HG02938 (cell line): ENCODE data around the gene PSMB5.

Experiments
- ATAC-seq: cut with Tn5 transposase; IDR thresholded peaks from one replicate; pipeline ENCODE4 v1.9.1; 2021; ENCODE audit warnings: mild to moderate bottlenecking, moderate library complexity; ENCODE audit not compliant: unreplicated experiment

Gene PSMB5

GRCh38 chr14:23060536-23061260 lies 26.0 kb upstream of the PSMB5 start:
- no peak for ATAC-seq

- ATAC-seq = no peak
Observed at GRCh38 chr14:23058654-23059504, 24.2 kb upstream of the PSMB5 start.

GRCh38 chr14:23057757-23058653 lies 23.3 kb upstream of the PSMB5 start:
- ATAC-seq = peak; percentile 63

GRCh38 chr14:23056956-23057756 lies 22.5 kb upstream of the PSMB5 start, which contains the start of gene CDH24:
TSS of gene CDH24 (minus strand) at chr14:23057520. CDS start at chr14:23055733, 1,787 bp downstream.
- ATAC-seq = peak; percentile 38

DNA sequence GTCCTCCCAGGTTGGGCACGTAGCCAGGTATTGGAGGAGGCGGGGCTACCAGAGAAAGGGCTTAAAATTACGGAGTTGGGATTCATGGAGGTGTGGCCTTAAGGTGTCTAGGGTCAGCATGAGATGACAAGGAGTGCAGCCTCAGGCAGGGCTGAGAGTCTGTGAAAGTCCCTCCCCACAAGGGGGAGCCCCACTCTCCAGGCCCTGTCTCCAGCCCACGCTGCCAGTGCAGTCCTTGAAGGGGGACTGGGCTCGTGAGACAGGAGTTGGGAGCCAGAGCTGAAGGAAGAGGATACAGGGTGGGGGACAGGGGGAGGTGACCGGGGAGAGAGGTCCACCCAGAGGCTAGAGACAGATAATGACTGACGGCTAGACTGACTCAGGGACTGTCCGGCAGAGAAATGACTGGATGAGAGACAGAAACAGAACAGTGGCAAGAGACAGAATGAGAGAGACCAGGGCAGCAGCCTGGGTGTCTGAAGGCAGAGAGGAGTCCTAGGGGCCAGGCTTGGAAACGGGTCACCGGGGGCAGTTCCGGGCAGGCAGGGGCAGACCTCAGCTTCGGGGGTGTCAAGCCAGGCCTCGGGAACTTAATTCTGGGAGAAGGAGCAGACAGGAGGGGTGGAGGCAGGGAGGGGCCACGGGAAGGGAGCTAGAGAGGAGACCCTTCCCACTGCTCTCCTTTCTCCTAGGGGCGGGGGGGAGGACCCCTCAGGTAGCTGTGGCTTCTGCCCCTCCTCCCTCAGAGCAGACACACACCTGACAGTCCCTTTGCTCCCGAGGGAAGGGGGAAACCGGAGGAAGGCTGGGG lies 21.6 kb upstream of the PSMB5 start:
- ATAC-seq = peak; percentile 53

DNA sequence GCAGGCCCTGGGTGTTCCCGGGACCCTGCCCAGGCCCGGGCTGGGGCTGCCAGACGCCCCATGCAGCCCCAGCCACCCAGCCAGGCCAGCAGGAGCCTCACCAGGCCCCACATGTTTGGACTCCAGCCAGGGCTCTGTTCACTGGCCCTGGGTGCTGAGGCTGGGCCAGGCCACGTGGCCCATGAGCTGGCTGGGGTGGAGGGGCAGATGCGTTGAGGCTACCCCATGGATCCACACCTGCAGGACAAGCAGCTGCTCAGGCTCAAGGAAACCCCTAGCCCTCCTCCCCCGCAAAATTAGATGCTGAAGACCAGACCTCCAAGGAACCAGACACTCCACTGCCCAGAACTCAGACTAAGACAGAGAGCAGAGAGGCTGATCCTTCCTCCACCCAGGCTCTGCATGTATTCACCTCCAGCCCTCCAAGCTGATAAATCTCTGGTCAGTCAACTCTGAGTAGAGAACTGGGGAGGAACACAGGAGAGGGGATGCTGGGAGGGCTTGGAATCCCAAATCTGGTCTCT lies 21.0 kb upstream of the PSMB5 start:
- ATAC-seq = no peak

GRCh38 chr14:23055147-23055550 lies 20.4 kb upstream of the PSMB5 start:
- no peak for ATAC-seq

GRCh38 chr14:23054000-23054811 lies 19.5 kb upstream of the PSMB5 start:
- ATAC-seq = no peak

DNA sequence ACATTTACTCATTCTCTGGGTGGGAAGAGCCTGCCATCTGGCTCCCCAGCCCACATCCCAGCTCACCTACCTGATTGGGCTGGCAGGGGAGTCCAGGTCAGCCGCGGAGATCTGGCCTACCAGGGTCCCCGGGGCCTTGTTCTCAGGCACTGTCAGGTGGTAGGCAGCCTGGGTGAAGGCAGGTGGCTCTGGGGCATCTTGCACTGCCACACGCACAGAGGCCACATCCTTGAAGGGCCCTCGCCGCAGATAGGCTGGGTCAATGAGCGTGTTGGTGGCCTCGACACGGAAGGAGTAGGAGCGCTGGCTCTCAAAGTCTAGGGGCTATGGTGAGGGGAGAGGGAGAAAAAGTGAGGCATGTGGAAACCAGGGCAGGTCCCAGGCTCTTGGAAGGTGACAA lies 18.7 kb upstream of the PSMB5 start:
- no peak for ATAC-seq

DNA sequence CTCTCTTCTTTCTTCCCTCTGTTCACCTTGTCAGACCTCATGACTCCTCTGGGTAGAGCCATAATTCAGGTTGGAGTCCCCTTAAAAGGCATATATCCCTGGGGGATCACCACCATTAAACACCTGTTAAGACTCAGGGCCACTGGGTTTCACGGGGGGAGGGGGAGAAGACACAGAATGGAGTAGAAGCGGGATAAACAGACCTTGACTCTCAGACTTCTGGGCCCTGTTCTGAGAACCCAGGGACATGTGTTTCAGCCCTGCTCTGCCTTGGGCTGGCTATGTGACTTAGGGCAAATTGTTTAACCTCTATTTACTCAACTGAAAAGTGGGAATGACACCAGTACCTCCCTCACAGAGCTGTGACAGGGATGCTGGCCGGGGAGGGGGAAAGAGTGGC lies 18.0 kb upstream of the PSMB5 start:
- no peak for ATAC-seq

DNA sequence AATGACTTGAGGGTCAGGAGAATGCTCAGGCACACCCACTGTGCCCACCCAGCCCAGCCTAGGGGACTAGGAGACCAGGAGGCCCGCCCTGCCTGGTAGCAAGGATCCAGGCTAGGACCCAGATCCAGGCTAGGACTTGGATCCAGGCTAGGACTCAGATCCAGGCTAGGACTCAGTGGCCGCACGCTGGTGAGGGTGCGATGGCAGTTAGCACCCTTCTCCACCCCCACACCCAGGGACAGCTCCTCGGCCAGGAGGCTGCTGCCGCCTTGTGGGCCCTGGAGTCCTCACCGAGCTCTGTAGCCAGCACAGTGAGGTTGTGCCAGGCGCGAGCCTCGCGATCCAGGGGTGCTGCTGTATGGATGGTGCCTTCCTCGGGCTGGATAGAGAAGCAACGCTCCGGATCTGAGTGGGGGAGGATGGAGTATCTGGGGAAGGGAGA lies 17.5 kb upstream of the PSMB5 start:
- ATAC-seq = no peak

GRCh38 chr14:23051141-23052057 lies 16.7 kb upstream of the PSMB5 start:
- no peak for ATAC-seq

- ATAC-seq = no peak
Observed at GRCh38 chr14:23049011-23049410, 14.3 kb upstream of the PSMB5 start.

- ATAC-seq = no peak
Observed at GRCh38 chr14:23047751-23048693, 13.3 kb upstream of the PSMB5 start.

- no peak for ATAC-seq
Observed at GRCh38 chr14:23047034-23047634, 12.4 kb upstream of the PSMB5 start.
